NCI-H524 treated with DMSO at 0.1 percent for 48 hours (cell line): ENCODE data around the gene RPL6.

Experiments used
- DNase-seq: peaks from one replicate; lab custom pipeline; 2025; lab: John Stamatoyannopoulos, UW

The RPL6 gene

GRCh38 chr12:112380663-112381405 is 28.6 kb downstream of the RPL6 start:
- DNase-seq, result no peak

DNA sequence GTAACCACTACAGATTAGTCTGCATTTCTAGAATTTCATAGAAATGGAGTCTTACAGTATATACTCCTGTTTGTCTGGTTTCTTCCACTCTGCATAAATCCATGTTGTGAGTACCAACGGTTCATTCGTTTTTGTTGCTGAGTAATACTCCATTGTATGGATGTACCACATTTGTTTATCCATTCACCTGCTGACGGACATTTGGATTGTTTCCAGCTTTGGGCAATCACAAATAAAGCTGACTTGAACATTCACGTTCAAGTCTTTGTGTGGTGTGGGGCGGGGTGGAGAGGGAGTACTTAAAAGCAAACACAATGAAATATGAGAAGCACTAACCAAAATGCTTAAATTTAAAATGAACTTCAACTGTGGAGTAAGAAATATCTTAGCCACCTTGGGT is 34.3 kb downstream of the RPL6 start:
- DNase-seq, result no peak

DNA sequence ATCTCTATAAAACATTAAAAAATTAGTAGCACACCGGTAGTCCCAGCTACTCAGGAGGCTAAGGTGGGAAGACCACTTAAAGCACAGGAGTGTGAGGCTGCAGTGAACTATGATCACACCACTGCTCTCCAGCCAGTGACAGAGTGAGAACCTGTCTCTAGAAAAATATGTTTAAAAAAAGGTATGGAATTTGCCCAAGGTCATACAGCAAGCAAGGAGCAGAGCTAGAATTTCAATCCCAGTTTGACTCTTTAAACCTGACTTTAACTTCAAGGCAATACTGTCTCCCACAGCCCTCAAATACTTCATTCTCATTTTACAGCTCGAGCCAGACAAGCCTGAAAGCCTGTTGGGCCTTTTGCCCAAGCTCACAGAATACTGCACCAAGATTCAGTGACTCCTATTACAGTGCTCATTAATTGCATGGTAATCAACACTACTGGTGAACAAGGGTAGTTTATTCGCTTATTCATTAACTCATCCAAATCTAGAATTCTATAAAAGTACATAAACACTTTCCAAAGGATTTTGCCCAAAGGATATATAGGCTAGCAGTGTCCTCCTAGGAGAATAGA is 35.2 kb downstream of the RPL6 start:
- DNase-seq, result no peak

GRCh38 chr12:112370868-112371510 is 38.4 kb downstream of the RPL6 start:
- no peak for DNase-seq

- DNase-seq, result no peak
Observed at GRCh38 chr12:112370199-112370598, 39.2 kb downstream of the RPL6 start.

DNA sequence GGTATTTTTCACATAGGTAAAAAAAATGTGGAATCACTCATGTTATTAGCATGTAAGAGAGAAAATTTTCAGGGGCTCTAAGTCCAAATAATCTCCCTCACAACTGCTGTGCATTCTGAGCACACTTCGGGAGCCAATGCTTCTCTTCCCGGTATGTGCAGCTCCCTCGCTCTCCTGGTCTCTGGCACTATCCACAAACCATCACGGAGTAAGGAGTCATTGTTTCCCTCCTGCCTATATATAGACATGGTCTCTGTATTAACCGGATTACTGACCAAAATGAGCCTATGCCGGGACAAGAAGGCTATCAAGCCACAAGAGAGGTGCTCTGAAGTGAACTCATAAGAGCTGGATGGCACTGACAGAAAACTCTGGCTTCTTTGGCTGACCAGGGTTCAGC is 40.5 kb downstream of the RPL6 start:
- no peak for DNase-seq

- no peak for DNase-seq
Observed at GRCh38 chr12:112367965-112368364, 41.4 kb downstream of the RPL6 start.

- no peak for DNase-seq
Observed at GRCh38 chr12:112362310-112362709, 47.1 kb downstream of the RPL6 start.

- no peak for DNase-seq
Observed at GRCh38 chr12:112361271-112361670, 48.1 kb downstream of the RPL6 start.

- no peak for DNase-seq
Observed at GRCh38 chr12:112359290-112359689, 50.1 kb downstream of the RPL6 start.

GRCh38 chr12:112357214-112357613 is 52.2 kb downstream of the RPL6 start:
- no peak for DNase-seq
